A673 (cell line): ENCODE data around the gene DKK3. TPM values are rescaled to one million over a fixed set of nuclear protein-coding genes. Genes with fewer than 3 reads are reported as not detected.
A peak's percentile ranks its signal among the peaks of the same experiment; 100 is the strongest.

Experiments used
- BruUV-seq: library from RNA; stranded (reverse); fragments of 400-500 nt; replicated peaks from 2 replicates; lab custom pipeline; 2021; lab: Mats Ljungman, UMichigan
- CTCF ChIA-PET: fragments of 300-600 bp; sonication (Branson Sonifier 250); formaldehyde crosslinking; loops from one replicate; lab custom pipeline; 2022; ENCODE audit warnings: antibody characterized with exemption; lab: Charles Lee
- POLR2A ChIA-PET: fragments of 300-600 bp; sonication (Branson Sonifier 250); formaldehyde crosslinking; loops from one replicate; lab custom pipeline; 2022; ENCODE audit warnings: antibody characterized with exemption; ENCODE audit not compliant: low non-redundant PET; lab: Charles Lee
- DNase-seq: peaks from one replicate; pipeline ENCODE4 v3.0.0-alpha.2; 2015; ENCODE audit warnings: low spot score
- H3K27ac ChIP-seq: fragments of 200-600 bp; sonication (generic); 2 replicates; pipeline ENCODE4 v1.5.1; 2016; ENCODE audit warnings: mixed run types, low read depth, mild to moderate bottlenecking, mixed read lengths, antibody characterized with exemption, low read length; ENCODE audit not compliant: poor library complexity, severe bottlenecking
- H3K27me3 ChIP-seq: fragments of 200-600 bp; sonication (generic); replicated peaks from 2 replicates; pipeline ENCODE4 v1.6.1; 2017; ENCODE audit warnings: mixed run types, low read depth, mild to moderate bottlenecking, mixed read lengths, antibody characterized with exemption, low read length; ENCODE audit not compliant: insufficient read depth, poor library complexity
- H3K36me3 ChIP-seq: fragments of 200-600 bp; sonication (generic); 2 replicates; pipeline ENCODE4 v1.6.1; 2016; ENCODE audit warnings: mixed run types, mild to moderate bottlenecking, mixed read lengths, antibody characterized with exemption, low read length; ENCODE audit not compliant: insufficient read depth, poor library complexity, severe bottlenecking
- H3K4me1 ChIP-seq: fragments of 200-600 bp; sonication (generic); 2 replicates; pipeline ENCODE4 v1.6.1; 2017; ENCODE audit warnings: mixed run types, mild to moderate bottlenecking, mixed read lengths, antibody characterized with exemption, low read length; ENCODE audit not compliant: insufficient read depth, poor library complexity, severe bottlenecking
- H3K4me3 ChIP-seq: fragments of 200-600 bp; sonication (generic); 2 replicates; pipeline ENCODE4 v1.5.1; 2016; ENCODE audit warnings: low read depth, mixed run types, mild to moderate bottlenecking, mixed read lengths, low read length; ENCODE audit not compliant: poor library complexity, severe bottlenecking
- H3K9me3 ChIP-seq: fragments of 200-600 bp; sonication (generic); 2 replicates; pipeline ENCODE4 v1.6.1; 2016; ENCODE audit warnings: mixed run types, low read depth, mild to moderate bottlenecking, mixed read lengths, antibody characterized with exemption, low read length; ENCODE audit not compliant: poor library complexity, severe bottlenecking
- CTCF ChIP-seq: fragments of 300-800, 200-600 bp; sonication (generic); conservative IDR thresholded peaks from 2 replicates; pipeline ENCODE4 v1.5.1; 2017; ENCODE audit warnings: low read depth, mild to moderate bottlenecking, antibody characterized with exemption, low read length, moderate library complexity, mixed read lengths
- EZH2 ChIP-seq: fragments of 200-600 bp; sonication (generic); IDR thresholded peaks from 2 replicates; pipeline ENCODE4 v1.6.1; 2017; ENCODE audit warnings: borderline replicate concordance, low read depth, mild to moderate bottlenecking, mixed read lengths, antibody characterized with exemption, low read length; ENCODE audit not compliant: poor library complexity, severe bottlenecking
- intact Hi-C: fragments of 100-400 bp; cut with micrococcal nuclease; formaldehyde crosslinking; loops from one replicate; pipeline ENCODE4 v1.10.0; 2022; ENCODE audit not compliant: unreplicated experiment
- total RNA-seq: library from RNA; stranded (reverse); gene quantifications from 2 replicates; pipeline ENCODE4 v1.2.3, GENCODE V29; 2021

Gene DKK3
- total RNA-seq, 1 experiment from 2014 or later: 0.77 TPM

GRCh38 chr11:12008790-12009616 lies 577 bp upstream of the DKK3 start:
- Histone ChIP-seq H3K9me3 (no peaks in the 10 kb centered on the region), H3K4me3 (peak overlapping the region; percentile 46), H3K27me3 (peaks cover 43% of the 10 kb centered on the region), H3K27ac (no peak overlapping the region), H3K4me1 (peaks cover 4% of the 10 kb centered on the region), H3K36me3 (no peaks in the 10 kb centered on the region)
- intact Hi-C loops: no loop called here
- DNase-seq: no peak
- CTCF ChIA-PET: no interaction called here
- BruUV-seq: no TSS peak
- TF ChIP-seq EZH2 (no peak), CTCF (no peak)
- POLR2A ChIA-PET: no interaction called here

DNA sequence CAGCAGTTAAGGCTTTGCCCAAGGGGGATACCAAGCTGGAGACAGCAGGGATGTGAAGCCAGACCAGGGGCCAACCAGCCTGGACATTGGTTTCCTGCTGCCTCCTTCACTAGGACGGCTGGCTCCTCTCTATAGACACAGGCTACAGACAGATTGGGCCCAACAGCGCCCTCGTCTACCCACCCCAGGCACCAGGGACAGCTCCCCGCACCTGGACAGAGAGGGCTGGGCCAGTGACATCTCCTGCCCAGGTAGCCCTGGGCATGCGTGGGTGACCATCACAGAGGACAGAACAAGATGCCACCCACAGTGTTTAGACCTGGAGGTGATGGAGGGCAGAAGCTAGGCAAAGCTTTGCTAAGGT lies 1.2 kb downstream of the DKK3 start:
- no peak for TF ChIP-seq CTCF
- ChIA-PET POLR2A (interaction anchor here (0.8 kb wide), 1 partner anchor 256 kb away, joined by 3 read pairs; no protein-coding TSS in a partner anchor), CTCF (interaction anchor here (0.6 kb wide), 1 partner anchor 956 kb away, joined by 4 read pairs; no protein-coding TSS in a partner anchor)
- BruUV-seq: no TSS peak
- H3K9me3 ChIP-seq: no peaks in the 10 kb centered on the region
- no peak for DNase-seq
- no peak overlapping the region for H3K27ac ChIP-seq
- H3K27me3 ChIP-seq: peaks cover 48% of the 10 kb centered on the region
- intact Hi-C loops: no loop called here
- H3K36me3 ChIP-seq: no peaks in the 10 kb centered on the region
- H3K4me1 ChIP-seq: peaks cover 4% of the 10 kb centered on the region
- no peak overlapping the region for H3K4me3 ChIP-seq

GRCh38 chr11:12006552-12007229 lies 1.7 kb downstream of the DKK3 start:
- H3K4me3 ChIP-seq: no peak overlapping the region

More at GRCh38 chr11:12006552-12007229, 1.7 kb downstream of the DKK3 start:
- peaks cover 48% of the 10 kb centered on the region for H3K27me3 ChIP-seq
- POLR2A ChIA-PET: no interaction called here
- H3K9me3 ChIP-seq: no peaks in the 10 kb centered on the region
- intact Hi-C loops: no loop called here
- H3K4me1 ChIP-seq: peaks cover 4% of the 10 kb centered on the region
- no TSS peak for BruUV-seq
- CTCF ChIA-PET: no interaction called here
- DNase-seq: no peak
- no peak overlapping the region for H3K27ac ChIP-seq
- no peaks in the 10 kb centered on the region for H3K36me3 ChIP-seq
- TF ChIP-seq CTCF: no peak
- TF ChIP-seq EZH2: no peak
